ENCODE results near the gene BRAT1.

- TF ChIP-seq CTCF (IDR thresholded peaks at IDR 0.05; ENCODE audit: poor library complexity, severe bottlenecking) = no peak
- no peak for TF ChIP-seq TAF1 (IDR thresholded peaks at IDR 0.05; ENCODE audit: low read depth)
- no peak for TF ChIP-seq EP300 (conservative IDR thresholded peaks at IDR 0.05; ENCODE audit: poor library complexity, severe bottlenecking)
Observed at GRCh38 chr7:2585446-2585845, 30.1 kb upstream of the BRAT1 start.
